ENCODE results near the gene KCTD5.

GRCh38 chr16:2671741-2672140, 10.6 kb upstream of the KCTD5 start:
- no peak for TF ChIP-seq FOXM1 (IDR thresholded peaks at IDR 0.05; ENCODE audit: borderline replicate concordance)
- no peak for TF ChIP-seq BHLHE40 (IDR thresholded peaks at IDR 0.05; ENCODE audit: borderline replicate concordance)
- no peak for TF ChIP-seq SP1 (IDR thresholded peaks at IDR 0.05)
- TF ChIP-seq SUZ12 (IDR thresholded peaks at IDR 0.05): no peak
- TF ChIP-seq PKNOX1 (IDR thresholded peaks at IDR 0.05): no peak
- no peak for TF ChIP-seq FOXA1 (IDR thresholded peaks at IDR 0.05)
- TF ChIP-seq TARDBP (IDR thresholded peaks at IDR 0.05): no peak
- TF ChIP-seq CTBP1 (IDR thresholded peaks at IDR 0.05; ENCODE audit: borderline replicate concordance): no peak
- TF ChIP-seq L3MBTL2 (conservative IDR thresholded peaks at IDR 0.05): no peak
- TF ChIP-seq ELF4 (IDR thresholded peaks at IDR 0.05): no peak
- TF ChIP-seq NFRKB (IDR thresholded peaks at IDR 0.05): no peak
- no peak for TF ChIP-seq FOXK2 (IDR thresholded peaks at IDR 0.05)
- TF ChIP-seq HDGF (IDR thresholded peaks at IDR 0.05; ENCODE audit: borderline replicate concordance): no peak
- TF ChIP-seq LEF1 (IDR thresholded peaks at IDR 0.05; ENCODE audit: borderline replicate concordance): no peak
